Measurements from ENCODE around the gene SLC12A8. TPM values are rescaled to one million over a fixed set of nuclear protein-coding genes. Genes with fewer than 3 reads are reported as not detected.
A peak's percentile ranks its signal among the peaks of the same experiment; 100 is the strongest.

SLC12A8 gene
- total RNA-seq, 1 donor from 2014 or later, result 13.6 TPM

DNA sequence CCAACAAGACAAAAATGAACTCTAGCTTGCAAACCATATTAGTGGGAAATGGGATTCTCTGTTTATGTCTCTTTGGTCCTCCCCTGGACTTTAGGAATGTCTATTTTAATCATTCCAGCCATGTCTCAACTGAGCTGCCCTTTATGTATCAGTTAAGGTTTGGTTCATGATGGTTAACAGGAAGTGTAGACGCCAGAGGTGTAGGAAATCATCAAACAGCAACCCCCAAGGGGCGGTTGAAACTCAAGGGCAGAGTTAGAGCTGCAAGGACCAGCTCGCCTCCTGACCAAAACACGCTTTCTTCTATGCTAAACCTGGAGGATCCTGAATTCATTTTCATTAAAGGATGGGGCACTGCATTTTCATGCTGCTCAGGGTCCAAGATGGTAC is 103.0 kb downstream of the SLC12A8 start:
- TF ChIP-seq, protein P1, sequence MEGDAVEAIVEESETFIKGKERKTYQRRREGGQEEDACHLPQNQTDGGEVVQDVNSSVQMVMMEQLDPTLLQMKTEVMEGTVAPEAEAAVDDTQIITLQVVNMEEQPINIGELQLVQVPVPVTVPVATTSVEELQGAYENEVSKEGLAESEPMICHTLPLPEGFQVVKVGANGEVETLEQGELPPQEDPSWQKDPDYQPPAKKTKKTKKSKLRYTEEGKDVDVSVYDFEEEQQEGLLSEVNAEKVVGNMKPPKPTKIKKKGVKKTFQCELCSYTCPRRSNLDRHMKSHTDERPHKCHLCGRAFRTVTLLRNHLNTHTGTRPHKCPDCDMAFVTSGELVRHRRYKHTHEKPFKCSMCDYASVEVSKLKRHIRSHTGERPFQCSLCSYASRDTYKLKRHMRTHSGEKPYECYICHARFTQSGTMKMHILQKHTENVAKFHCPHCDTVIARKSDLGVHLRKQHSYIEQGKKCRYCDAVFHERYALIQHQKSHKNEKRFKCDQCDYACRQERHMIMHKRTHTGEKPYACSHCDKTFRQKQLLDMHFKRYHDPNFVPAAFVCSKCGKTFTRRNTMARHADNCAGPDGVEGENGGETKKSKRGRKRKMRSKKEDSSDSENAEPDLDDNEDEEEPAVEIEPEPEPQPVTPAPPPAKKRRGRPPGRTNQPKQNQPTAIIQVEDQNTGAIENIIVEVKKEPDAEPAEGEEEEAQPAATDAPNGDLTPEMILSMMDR (IDR thresholded peaks at IDR 0.05; ENCODE audit: insufficient read depth, low read length, poor library complexity, severe bottlenecking), result no peak
- no peak overlapping the region for H3K4me3 ChIP-seq (ENCODE audit: low read depth, low read length)

DNA sequence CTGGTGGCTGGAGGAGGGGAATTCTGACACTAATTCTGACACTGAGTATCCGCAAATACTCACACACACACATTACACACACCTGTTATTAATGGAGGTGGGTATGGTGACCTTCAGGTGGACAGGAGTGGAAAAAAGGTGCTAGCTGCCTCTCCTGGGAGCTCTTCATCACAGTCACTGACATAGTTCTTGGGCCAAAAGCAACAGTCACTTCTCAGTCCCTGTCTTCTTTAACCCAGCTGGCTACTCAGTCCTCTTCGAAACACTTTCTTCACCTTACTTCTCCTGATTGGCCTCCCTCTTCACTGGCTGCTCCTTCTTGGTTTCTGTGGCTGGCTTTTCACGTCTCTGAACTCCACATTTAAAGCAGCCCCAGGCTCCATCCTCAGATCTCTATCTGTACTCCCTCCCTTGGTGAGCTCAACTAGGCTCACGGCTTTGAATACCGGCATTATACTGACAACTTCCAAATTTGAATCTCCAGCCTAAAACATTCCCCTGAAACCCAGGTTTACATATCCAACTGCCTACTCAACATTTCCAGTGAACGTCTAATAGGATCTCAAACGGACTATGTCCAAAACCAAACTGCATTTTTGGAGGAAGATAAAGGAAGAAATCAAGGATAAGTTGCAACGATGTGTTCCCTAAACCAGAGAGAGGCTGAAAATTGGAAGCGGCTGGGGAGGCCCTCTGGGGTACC is 103.6 kb downstream of the SLC12A8 start:
- Histone ChIP-seq H3K4me3 (ENCODE audit: low read depth, low read length) (no peak overlapping the region), H3K27me3 (ENCODE audit: control insufficient read depth, insufficient read depth, low read length) (no peaks in the 10 kb centered on the region), H3K36me3 (ENCODE audit: control insufficient read depth, insufficient read depth, low read length) (no peaks in the 10 kb centered on the region)
- DNase-seq (ENCODE audit: low read depth), result no peak
- TF ChIP-seq, protein P1 (IDR thresholded peaks at IDR 0.05; ENCODE audit: insufficient read depth, low read length, poor library complexity, severe bottlenecking), result no peak

More for the DNA sequence above, 103.0 kb downstream of the SLC12A8 start:
- no peaks in the 10 kb centered on the region for H3K36me3 ChIP-seq (ENCODE audit: control insufficient read depth, insufficient read depth, low read length)
- H3K27me3 ChIP-seq (ENCODE audit: control insufficient read depth, insufficient read depth, low read length), result no peaks in the 10 kb centered on the region
- DNase-seq (ENCODE audit: low read depth), result no peak

DNA sequence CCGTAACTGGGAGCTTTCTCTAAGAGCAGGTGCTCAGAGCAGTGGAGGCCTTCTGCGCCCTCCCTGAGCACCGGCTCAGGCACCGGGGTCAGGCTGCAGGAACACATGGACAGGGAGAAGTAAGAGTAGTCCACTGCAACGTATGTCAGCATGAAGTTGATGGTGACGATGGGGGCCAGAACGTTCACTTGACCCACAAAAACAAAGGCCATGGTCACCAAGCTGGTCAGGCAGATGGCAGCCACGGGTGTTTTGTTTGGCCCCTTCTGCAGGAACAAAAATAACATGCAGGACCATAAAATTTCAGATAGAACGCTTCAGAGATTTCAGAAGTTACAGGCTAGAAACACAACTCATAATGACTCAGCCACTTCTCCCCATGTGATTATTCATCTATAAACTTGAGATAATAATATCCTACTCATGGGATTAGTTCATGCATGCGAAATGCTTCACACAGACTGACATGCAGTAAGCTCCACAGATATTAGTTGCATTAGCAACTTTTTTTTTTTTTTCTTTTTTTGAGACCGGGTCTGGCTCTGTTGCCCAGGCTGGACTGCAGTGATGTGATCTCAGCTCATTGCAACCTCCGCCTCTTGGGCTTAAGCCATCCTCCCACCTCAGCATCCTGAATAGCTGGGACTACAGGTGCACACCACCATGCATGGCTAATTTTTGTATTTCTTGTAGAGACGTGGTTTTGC is 104.5 kb downstream of the SLC12A8 start:
- Histone ChIP-seq H3K4me3 (ENCODE audit: low read depth, low read length) (no peak overlapping the region), H3K36me3 (ENCODE audit: control insufficient read depth, insufficient read depth, low read length) (no peaks in the 10 kb centered on the region), H3K27me3 (ENCODE audit: control insufficient read depth, insufficient read depth, low read length) (no peaks in the 10 kb centered on the region)
- DNase-seq (ENCODE audit: low read depth), result peak; percentile 78
- TF ChIP-seq, protein P1 (IDR thresholded peaks at IDR 0.05; ENCODE audit: insufficient read depth, low read length, poor library complexity, severe bottlenecking), result no peak

GRCh38 chr3:125107363-125107762 is 105.2 kb downstream of the SLC12A8 start:
- no peaks in the 10 kb centered on the region for H3K36me3 ChIP-seq (ENCODE audit: control insufficient read depth, insufficient read depth, low read length)
- H3K4me3 ChIP-seq (ENCODE audit: low read depth, low read length), result no peak overlapping the region
- H3K27me3 ChIP-seq (ENCODE audit: control insufficient read depth, insufficient read depth, low read length), result no peaks in the 10 kb centered on the region
- TF ChIP-seq, protein P1 (IDR thresholded peaks at IDR 0.05; ENCODE audit: insufficient read depth, low read length, poor library complexity, severe bottlenecking), result no peak
- no peak for DNase-seq (ENCODE audit: low read depth)

- DNase-seq (ENCODE audit: low read depth), result no peak
- Histone ChIP-seq H3K36me3 (ENCODE audit: control insufficient read depth, insufficient read depth, low read length) (no peaks in the 10 kb centered on the region), H3K27me3 (ENCODE audit: control insufficient read depth, insufficient read depth, low read length) (no peaks in the 10 kb centered on the region), H3K4me3 (ENCODE audit: low read depth, low read length) (no peak overlapping the region)
- TF ChIP-seq, protein P1 (IDR thresholded peaks at IDR 0.05; ENCODE audit: insufficient read depth, low read length, poor library complexity, severe bottlenecking), result no peak
Measured at GRCh38 chr3:125105116-125105515, 107.4 kb downstream of the SLC12A8 start.
